Body of pancreas (tissue), 4 donors: ENCODE data around the gene CGB3. TPM values are rescaled to one million over a fixed set of nuclear protein-coding genes. Genes with fewer than 3 reads are reported as not detected.
A peak's percentile ranks its signal among the peaks of the same experiment; 100 is the strongest.

Source experiments
- ATAC-seq: fragments of 150-250 bp; one replicate; pipeline ENCODE4 v1.9.1; 2016
- DNase-seq, 4 donors: peaks; one replicate each; pipeline ENCODE4 v3.0.0-alpha.2; 2019
- H3K27ac ChIP-seq, 4 donors: fragments of 200-600 bp; sonication (generic); 1 replicate in 3 of 4; 2 replicates in 1 of 4; pipeline versions ENCODE4 v1.5.1 to v1.6.1; 2016 to 2019; ENCODE audit warnings: mild to moderate bottlenecking in 1 of 4, mixed read lengths in 1 of 4, moderate library complexity in 1 of 4
- H3K27me3 ChIP-seq, 2 donors: fragments of 200-600 bp; sonication (generic); one replicate each; pipeline ENCODE4 v1.6.0; 2016; ENCODE audit warnings: mild to moderate bottlenecking in 1 of 2
- H3K36me3 ChIP-seq, 2 donors: fragments of 200-600 bp; sonication (generic); replicated peaks in 1 of 2; 2 replicates each; pipeline ENCODE4 v1.5.1; 2016; ENCODE audit warnings: low read depth in 2 of 2; ENCODE audit not compliant: insufficient read depth in 1 of 2
- H3K4me1 ChIP-seq: fragments of 200-600 bp; sonication (generic); one replicate; pipeline ENCODE4 v1.6.0; 2016
- H3K4me3 ChIP-seq, 2 donors: fragments of 200-600 bp; sonication (generic); 1 replicate in 1 of 2; 2 replicates in 1 of 2; pipeline ENCODE4 v1.5.1; 2016 to 2019
- H3K9me3 ChIP-seq, 3 donors: fragments of 200-600 bp; sonication (generic); 1 replicate in 2 of 3; 2 replicates in 1 of 3; pipeline ENCODE4 v1.5.1; 2016
- POLR2A ChIP-seq, 3 donors: fragments of 450-650 bp; IDR thresholded peaks; one replicate each; pipeline ENCODE4 v1.6.1; 2016; ENCODE audit warnings: antibody characterized with exemption in 3 of 3, mild to moderate bottlenecking in 2 of 3
- WGBS, 2 donors: methylation state at CpG; one replicate each; pipeline ENCODE4 v1.1.5; 2017; 5-methylcytosine and 5-hydroxymethylcytosine counted together
- intact Hi-C: fragments of 100-400 bp; cut with DNase I; formaldehyde crosslinking; loops from one replicate; pipeline ENCODE4 v1.15.1; 2023
- total RNA-seq, 2 donors: library from RNA; depleted of rRNA; stranded (reverse); fragments of >200 nt; gene quantifications; one replicate each; pipeline ENCODE4 v1.1.0, GENCODE V29; 2016
- TF ChIP-seq, protein P1 (sequence below), 7 experiments: fragments of 450-650 bp in 4 of 7; fragments of 200-600 bp in 3 of 7; sonication (generic) in 3 of 7; IDR thresholded peaks; one replicate each; pipeline ENCODE4 v1.5.1; 2016 to 2019; ENCODE audit warnings: antibody characterized with exemption in 7 of 7

The CGB3 gene
- total RNA-seq, 2 donors from 2014 or later, result not detected

GRCh38 chr19:48994035-48994386 lies 30.1 kb downstream of the CGB3 start:
- H3K27ac ChIP-seq, result peak overlapping the region; percentile 85 to 95 (median 89)
- ATAC-seq (no peak), DNase-seq (no peak)
- 0% methylated on average over 11 to 13 of the region's 13 CpGs for WGBS, 2 donors
- peak overlapping the region; percentile 35 to 51 for H3K4me3 ChIP-seq
- intact Hi-C loops, result no loop called here
- H3K36me3 ChIP-seq, result no peaks in the 10 kb centered on the region
- H3K4me1 ChIP-seq, result peaks cover 26% of the 10 kb centered on the region
- no peak for TF ChIP-seq POLR2A (IDR thresholded peaks at IDR 0.05)
- TF ChIP-seq, protein P1, sequence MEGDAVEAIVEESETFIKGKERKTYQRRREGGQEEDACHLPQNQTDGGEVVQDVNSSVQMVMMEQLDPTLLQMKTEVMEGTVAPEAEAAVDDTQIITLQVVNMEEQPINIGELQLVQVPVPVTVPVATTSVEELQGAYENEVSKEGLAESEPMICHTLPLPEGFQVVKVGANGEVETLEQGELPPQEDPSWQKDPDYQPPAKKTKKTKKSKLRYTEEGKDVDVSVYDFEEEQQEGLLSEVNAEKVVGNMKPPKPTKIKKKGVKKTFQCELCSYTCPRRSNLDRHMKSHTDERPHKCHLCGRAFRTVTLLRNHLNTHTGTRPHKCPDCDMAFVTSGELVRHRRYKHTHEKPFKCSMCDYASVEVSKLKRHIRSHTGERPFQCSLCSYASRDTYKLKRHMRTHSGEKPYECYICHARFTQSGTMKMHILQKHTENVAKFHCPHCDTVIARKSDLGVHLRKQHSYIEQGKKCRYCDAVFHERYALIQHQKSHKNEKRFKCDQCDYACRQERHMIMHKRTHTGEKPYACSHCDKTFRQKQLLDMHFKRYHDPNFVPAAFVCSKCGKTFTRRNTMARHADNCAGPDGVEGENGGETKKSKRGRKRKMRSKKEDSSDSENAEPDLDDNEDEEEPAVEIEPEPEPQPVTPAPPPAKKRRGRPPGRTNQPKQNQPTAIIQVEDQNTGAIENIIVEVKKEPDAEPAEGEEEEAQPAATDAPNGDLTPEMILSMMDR (IDR thresholded peaks at IDR 0.05), result no peak
- H3K9me3 ChIP-seq, result no peaks in the 10 kb centered on the region
- H3K27me3 ChIP-seq, result no peaks in the 10 kb centered on the region

GRCh38 chr19:48993175-48994034 lies 30.7 kb downstream of the CGB3 start, which contains the start of the genes GYS1 and RUVBL2:
GYS1 (minus strand) TSS chr19:48993309; CDS start chr19:48993112, 197 bp downstream.
RUVBL2 (plus strand) TSS chr19:48993887; CDS start chr19:48993912, 25 bp downstream.
- ATAC-seq (peak; percentile 96), DNase-seq (peak; percentile 99 to 100 (median 100))
- WGBS, 2 donors, result 0 to 1% methylated on average over 42 to 49 of the region's 56 CpGs
- H3K36me3 ChIP-seq, result no peaks in the 10 kb centered on the region
- no peaks in the 10 kb centered on the region for H3K9me3 ChIP-seq
- H3K27me3 ChIP-seq, result no peaks in the 10 kb centered on the region
- TF ChIP-seq POLR2A (IDR thresholded peaks at IDR 0.05), result peak; percentile 74 to 84 (median 84)
- TF ChIP-seq, protein P1 (IDR thresholded peaks at IDR 0.05), result peak; percentile 97 to 99 (median 99)
- peak within 1 kb of the TSS; percentile 60 to 77 for H3K4me3 ChIP-seq
- H3K4me1 ChIP-seq, result peaks cover 26% of the 10 kb centered on the region
- H3K27ac ChIP-seq, result peak within 1 kb of the TSS; percentile 85 to 95 (median 89)
- intact Hi-C loops, result no loop called here

- no peak for ATAC-seq
- H3K4me3 ChIP-seq, result peak overlapping the region; percentile 60 to 77
Observed at GRCh38 chr19:48992581-48993174, 31.5 kb downstream of the CGB3 start.

DNA sequence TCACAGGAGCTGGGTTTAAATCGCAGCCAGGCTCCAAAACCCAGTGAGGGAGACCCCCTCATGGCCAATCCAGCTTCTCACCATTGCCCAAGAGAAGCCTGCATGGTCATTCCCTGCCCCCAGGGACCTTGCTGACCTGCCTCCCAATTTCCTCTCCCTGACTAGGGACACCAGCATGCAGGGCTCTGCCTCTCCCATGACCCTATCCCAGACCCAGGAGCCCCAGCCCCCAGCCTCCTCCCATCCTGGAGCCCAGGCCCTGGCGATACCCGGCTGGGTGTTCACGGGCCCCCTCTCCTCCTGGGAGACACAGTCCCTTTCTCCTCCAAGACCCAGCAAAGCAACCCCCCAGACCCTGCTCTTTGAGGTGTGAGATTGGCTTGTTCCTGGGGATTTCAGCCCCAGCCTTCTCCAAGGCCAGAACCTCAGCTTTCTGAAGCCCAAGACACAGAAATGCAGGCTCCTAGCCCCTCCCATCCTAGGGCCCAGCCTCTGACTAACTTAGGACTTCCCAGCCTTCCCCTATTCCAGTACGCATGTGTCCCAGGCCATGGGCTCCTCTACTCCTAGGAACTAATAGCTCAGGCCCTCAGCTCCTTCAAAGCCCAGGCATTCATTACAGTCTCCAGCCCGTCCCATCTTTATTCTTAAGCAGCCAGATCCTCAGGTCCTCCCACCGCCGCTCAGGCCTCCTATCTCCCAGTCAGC lies 32.1 kb downstream of the CGB3 start:
- Histone ChIP-seq H3K4me3 (peak overlapping the region; percentile 60 to 77), H3K4me1 (peaks cover 26% of the 10 kb centered on the region), H3K27me3 (no peaks in the 10 kb centered on the region), H3K36me3 (no peaks in the 10 kb centered on the region), H3K27ac (peak overlapping the region; percentile 85 to 95 (median 89)), H3K9me3 (no peaks in the 10 kb centered on the region)
- ATAC-seq (no peak), DNase-seq (peak; percentile 39 to 75 (median 66))
- WGBS, 2 donors, result 5 to 17% methylated on average over 4 to 8 of the region's 8 CpGs
- TF ChIP-seq, protein P1 (IDR thresholded peaks at IDR 0.05), result no peak
- peak in 1 of 3 donors; percentile 51 for TF ChIP-seq POLR2A (IDR thresholded peaks at IDR 0.05)
- intact Hi-C loops, result no loop called here

More at GRCh38 chr19:48992581-48993174, 31.5 kb downstream of the CGB3 start:
- no peaks in the 10 kb centered on the region for H3K9me3 ChIP-seq
- WGBS, 2 donors, result 1% methylated on average over 16 to 20 of the region's 20 CpGs
- peaks cover 26% of the 10 kb centered on the region for H3K4me1 ChIP-seq
- no peaks in the 10 kb centered on the region for H3K36me3 ChIP-seq
- peak in 1 of 4 donors; percentile 34 for DNase-seq
- intact Hi-C loops, result no loop called here
- H3K27ac ChIP-seq, result peak overlapping the region; percentile 85 to 95 (median 89)
- no peaks in the 10 kb centered on the region for H3K27me3 ChIP-seq
- TF ChIP-seq POLR2A (IDR thresholded peaks at IDR 0.05), result no peak
- TF ChIP-seq, protein P1 (IDR thresholded peaks at IDR 0.05), result no peak
